PFSK-1 (cell line): ENCODE results near the gene PLPPR1.

Experiments used
- FOXP2 ChIP-seq: optimal IDR thresholded peaks from 2 replicates; pipeline ENCODE3; 2011; ENCODE audit warnings: borderline replicate concordance, control low read depth, inconsistent platforms; ENCODE audit not compliant: insufficient read depth; ENCODE audit errors: extremely low read length, extremely low read depth
- POLR2AphosphoS5 ChIP-seq: IDR thresholded peaks from 2 replicates; pipeline ENCODE4 v1.6.1; 2012; ENCODE audit warnings: low read depth, mild to moderate bottlenecking, control low read depth, low read length, moderate library complexity
- SIN3A ChIP-seq: IDR thresholded peaks from 2 replicates; pipeline ENCODE4 v1.6.1; 2012; ENCODE audit warnings: mild to moderate bottlenecking, low read length, moderate library complexity, borderline replicate concordance; ENCODE audit not compliant: insufficient read depth
- TAF1 ChIP-seq: IDR thresholded peaks from 2 replicates; pipeline ENCODE4 v1.6.1; 2012; ENCODE audit warnings: low read length, control low read depth, borderline replicate concordance; ENCODE audit not compliant: insufficient read depth
- TF ChIP-seq, protein P1 (sequence below), 2 experiments: IDR thresholded peaks; 2 replicates each; pipeline versions ENCODE4 v1.6.1 to v1.8.0; 2011 to 2012; ENCODE audit warnings: low read depth in 2 of 2, low read length in 2 of 2, control low read depth in 1 of 2, inconsistent platforms in 1 of 2, mild to moderate bottlenecking in 1 of 2, moderate library complexity in 1 of 2; ENCODE audit not compliant: insufficient read depth in 1 of 2

The PLPPR1 gene

GRCh38 chr9:101062686-101063085 is 34.2 kb downstream of the PLPPR1 start:
- TF ChIP-seq TAF1 (no peak), FOXP2 (no peak), POLR2AphosphoS5 (no peak), SIN3A (no peak)
- TF ChIP-seq, protein P1, sequence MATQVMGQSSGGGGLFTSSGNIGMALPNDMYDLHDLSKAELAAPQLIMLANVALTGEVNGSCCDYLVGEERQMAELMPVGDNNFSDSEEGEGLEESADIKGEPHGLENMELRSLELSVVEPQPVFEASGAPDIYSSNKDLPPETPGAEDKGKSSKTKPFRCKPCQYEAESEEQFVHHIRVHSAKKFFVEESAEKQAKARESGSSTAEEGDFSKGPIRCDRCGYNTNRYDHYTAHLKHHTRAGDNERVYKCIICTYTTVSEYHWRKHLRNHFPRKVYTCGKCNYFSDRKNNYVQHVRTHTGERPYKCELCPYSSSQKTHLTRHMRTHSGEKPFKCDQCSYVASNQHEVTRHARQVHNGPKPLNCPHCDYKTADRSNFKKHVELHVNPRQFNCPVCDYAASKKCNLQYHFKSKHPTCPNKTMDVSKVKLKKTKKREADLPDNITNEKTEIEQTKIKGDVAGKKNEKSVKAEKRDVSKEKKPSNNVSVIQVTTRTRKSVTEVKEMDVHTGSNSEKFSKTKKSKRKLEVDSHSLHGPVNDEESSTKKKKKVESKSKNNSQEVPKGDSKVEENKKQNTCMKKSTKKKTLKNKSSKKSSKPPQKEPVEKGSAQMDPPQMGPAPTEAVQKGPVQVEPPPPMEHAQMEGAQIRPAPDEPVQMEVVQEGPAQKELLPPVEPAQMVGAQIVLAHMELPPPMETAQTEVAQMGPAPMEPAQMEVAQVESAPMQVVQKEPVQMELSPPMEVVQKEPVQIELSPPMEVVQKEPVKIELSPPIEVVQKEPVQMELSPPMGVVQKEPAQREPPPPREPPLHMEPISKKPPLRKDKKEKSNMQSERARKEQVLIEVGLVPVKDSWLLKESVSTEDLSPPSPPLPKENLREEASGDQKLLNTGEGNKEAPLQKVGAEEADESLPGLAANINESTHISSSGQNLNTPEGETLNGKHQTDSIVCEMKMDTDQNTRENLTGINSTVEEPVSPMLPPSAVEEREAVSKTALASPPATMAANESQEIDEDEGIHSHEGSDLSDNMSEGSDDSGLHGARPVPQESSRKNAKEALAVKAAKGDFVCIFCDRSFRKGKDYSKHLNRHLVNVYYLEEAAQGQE (IDR thresholded peaks at IDR 0.05; ENCODE audit: insufficient read depth in 1 of 2, low read depth in 2 of 2, low read length in 2 of 2), result no peak

DNA sequence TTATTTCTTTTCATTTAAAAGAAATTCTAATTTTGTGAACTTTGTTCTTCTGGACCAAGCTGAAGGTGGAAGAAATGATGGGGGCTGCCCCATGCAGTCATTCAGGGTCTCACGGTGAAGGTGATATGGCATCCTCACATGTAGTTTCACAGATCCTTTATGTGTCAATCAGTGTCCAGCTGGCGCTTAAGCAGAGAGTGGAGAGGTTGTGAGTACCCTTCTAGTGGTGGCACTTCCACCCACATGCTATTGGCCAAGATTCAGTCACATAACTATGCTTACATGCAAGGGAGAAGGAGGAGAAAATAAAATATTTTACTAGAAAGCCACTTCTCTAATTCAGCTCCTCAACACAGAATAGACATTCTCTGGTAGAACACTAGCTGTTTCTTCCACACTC is 34.7 kb downstream of the PLPPR1 start:
- TF ChIP-seq FOXP2, result no peak
- TF ChIP-seq, protein P1 (IDR thresholded peaks at IDR 0.05; ENCODE audit: insufficient read depth in 1 of 2, low read depth in 2 of 2, low read length in 2 of 2), result no peak
- TF ChIP-seq POLR2AphosphoS5, result no peak
- no peak for TF ChIP-seq SIN3A
- TF ChIP-seq TAF1, result no peak

GRCh38 chr9:101064206-101064605 is 35.7 kb downstream of the PLPPR1 start:
- no peak for TF ChIP-seq POLR2AphosphoS5
- TF ChIP-seq FOXP2, result no peak
- TF ChIP-seq, protein P1 (IDR thresholded peaks at IDR 0.05; ENCODE audit: insufficient read depth in 1 of 2, low read depth in 2 of 2, low read length in 2 of 2), result no peak
- no peak for TF ChIP-seq TAF1
- no peak for TF ChIP-seq SIN3A

GRCh38 chr9:101065930-101066329 is 37.4 kb downstream of the PLPPR1 start:
- TF ChIP-seq TAF1 (no peak), POLR2AphosphoS5 (no peak), SIN3A (no peak), FOXP2 (no peak)
- TF ChIP-seq, protein P1 (IDR thresholded peaks at IDR 0.05; ENCODE audit: insufficient read depth in 1 of 2, low read depth in 2 of 2, low read length in 2 of 2), result no peak

DNA sequence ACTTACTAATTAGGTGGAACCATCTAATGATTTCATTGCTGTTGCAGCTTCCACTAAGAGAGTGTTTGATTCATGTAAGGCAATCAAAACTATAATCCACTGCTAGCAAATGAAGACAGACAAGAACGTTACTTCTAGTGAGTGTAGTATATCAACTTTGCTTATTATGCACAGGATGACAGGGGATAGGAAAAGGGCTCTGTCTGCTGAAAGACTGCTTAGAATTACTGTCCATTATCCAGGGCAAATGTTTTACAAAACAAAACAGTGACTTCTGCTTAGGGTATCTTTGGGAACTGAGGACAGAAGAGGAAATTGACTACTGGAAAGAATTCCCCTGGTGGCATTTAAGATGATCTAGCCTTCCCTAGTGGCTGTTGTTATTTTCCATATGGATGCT is 40.2 kb downstream of the PLPPR1 start:
- TF ChIP-seq, protein P1 (IDR thresholded peaks at IDR 0.05; ENCODE audit: insufficient read depth in 1 of 2, low read depth in 2 of 2, low read length in 2 of 2), result no peak
- TF ChIP-seq FOXP2 (no peak), POLR2AphosphoS5 (no peak), TAF1 (no peak), SIN3A (no peak)
